GM19328 (cell line): ENCODE data around the gene ITPK1.

Source experiments
- ATAC-seq: cut with Tn5 transposase; IDR thresholded peaks from one replicate; pipeline ENCODE4 v1.9.1; 2021; ENCODE audit warnings: mild to moderate bottlenecking, moderate library complexity; ENCODE audit not compliant: unreplicated experiment

ITPK1 gene

DNA sequence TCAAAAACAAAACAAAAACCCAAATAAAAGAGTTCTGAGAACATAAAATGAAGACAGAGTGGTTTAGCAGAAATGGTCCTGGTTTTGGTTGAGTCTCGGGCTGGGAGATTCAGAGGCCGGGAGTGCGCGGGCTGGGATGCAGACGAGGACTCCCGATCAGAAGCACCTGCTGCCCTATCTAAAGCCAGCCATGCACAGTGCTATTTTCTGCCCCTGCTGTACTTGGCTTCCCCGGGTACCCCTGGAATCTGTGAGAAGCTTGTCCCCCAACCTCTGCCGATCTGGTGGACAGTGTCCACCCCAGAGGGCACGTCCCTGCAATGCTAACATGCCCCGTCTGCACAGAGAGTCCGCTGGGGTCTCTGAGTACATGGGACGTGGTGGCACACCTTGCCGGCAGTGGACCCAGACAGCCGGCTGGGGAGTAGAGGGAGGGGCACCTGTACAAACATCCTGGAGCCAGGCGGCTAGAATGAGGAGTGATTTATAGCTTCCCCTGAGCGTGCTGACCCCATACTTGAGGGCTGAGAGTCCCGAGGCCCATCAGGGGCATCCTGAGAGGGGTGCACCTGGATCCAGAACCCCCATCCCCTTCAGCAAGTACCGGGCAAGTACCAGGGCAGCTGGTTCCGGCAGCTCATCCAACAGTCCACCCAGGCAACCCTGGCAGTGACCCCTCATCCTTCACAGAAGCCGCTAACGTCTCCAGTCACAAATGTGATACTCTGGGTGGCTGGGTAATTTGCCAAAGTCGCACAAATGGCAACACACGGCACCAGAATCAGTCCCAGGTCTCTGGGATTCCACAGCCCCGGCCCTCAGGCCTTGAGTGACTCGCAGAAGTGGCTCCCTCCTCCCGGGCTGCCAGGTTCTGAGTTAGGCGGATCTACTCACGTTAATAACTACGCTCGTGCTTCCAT, 155.7 kb downstream of the ITPK1 start:
- no peak for ATAC-seq

DNA sequence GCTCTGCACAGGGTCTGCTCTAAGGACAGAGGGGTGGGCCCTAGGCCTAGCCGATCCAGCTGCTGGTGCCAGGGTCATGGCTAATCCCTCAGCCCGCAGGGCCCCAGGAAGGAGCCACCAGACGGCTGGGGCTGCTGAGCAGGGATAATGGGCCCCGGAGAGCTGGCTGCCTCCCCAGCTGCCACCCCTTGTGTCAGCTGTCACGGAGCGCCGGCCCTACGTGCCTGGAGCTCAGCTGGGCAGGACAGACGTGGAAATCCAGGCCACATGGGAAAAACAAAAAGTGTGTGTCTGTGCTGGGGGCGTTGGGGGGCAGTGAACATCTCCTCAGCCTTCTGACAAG, 156.6 kb downstream of the ITPK1 start:
- no peak for ATAC-seq

DNA sequence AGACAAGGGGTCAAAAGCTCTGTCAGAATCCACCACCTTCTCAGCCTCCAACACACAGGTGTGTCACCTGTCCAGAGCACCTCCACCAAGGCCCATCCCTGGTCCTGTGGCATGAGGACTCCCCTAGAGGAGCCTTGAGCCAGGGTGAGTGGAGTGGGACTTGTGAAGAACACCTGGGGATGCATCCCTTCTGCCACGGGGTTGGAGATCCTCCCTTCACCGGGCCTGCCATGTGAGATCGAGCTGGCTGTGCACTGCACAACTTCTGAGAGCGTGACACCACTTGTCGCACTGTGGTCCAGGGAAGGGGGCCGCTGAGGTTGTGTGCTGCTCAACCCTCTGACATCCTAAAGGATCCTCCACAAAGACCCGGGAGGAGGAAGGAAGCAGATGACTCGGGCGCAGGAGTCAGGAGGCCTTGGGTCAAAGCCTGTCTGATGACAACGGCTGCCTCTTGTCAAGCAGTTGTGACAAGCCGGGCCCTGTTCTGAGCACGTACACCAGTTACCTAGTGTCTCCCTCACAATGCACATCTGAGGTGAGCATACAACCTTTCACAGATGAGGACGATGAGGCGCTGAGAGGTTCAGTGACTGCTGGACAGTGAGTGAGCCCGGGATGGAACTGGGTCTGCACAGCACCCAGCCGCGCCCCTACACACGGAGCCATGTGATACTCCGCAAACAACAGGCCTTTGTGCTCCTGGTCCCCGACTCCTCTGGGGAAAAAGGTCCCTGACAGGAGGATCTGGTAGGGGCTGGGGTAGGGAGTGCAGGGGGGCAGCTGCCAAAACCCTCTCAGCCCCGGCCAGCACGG, 157.1 kb downstream of the ITPK1 start:
- ATAC-seq: no peak

DNA sequence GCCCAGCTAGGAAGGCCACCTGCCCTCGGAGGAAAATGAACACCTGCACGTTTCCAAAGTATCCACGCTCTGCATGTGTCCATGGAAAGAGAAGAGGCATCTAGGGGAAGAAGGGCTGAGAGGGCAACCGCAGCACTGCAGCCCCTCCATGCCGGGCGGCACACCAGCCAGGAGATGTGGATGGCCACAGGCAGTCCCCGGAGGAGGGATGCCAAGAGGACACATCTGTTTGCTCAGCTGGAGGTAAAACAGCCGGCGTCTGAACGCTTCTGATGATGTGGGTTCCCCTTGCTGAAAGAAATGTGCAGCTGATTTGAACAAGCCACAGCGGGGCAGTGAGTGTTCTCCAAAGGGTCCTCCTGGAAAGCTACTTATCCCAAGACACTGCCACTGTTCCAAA, 158.8 kb downstream of the ITPK1 start:
- no peak for ATAC-seq

DNA sequence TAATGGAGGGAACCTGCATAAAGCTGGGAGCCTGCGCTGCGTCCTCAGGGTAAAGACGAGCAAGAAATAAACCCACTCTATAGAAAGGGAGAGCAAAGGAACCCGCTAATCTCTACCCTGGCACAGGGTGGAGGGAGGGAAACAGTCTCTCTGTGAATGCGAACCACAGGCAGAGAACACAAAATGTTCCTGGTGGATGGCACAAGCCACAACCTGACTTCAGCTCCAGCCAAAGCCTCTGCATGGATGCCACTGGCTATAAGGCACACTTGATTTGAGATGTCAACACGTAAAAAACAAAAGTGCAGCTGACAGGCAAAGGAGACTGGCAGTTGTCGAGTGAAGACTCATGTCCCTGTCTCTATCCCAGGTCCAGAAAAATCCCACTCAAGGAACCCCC, 160.3 kb downstream of the ITPK1 start:
- no peak for ATAC-seq

DNA sequence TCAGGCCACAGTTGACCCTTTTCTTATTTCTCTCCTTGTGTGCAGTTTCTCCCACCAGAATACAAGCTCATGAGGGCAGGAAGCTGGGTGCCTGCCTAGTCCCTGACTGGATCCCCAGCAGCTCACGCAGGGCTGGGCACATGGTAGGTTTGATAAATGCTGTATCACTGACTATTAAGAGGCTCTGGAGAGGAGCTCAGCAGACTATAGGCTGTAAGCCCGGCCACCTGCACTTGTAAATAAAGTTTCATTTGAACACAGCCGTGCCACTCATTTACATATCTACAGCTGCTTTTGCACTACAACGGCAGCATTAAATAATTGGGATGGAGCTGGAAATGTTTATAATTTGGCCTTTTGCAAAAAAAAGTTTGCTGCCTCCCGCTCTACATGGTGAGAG, 160.8 kb downstream of the ITPK1 start:
- no peak for ATAC-seq

DNA sequence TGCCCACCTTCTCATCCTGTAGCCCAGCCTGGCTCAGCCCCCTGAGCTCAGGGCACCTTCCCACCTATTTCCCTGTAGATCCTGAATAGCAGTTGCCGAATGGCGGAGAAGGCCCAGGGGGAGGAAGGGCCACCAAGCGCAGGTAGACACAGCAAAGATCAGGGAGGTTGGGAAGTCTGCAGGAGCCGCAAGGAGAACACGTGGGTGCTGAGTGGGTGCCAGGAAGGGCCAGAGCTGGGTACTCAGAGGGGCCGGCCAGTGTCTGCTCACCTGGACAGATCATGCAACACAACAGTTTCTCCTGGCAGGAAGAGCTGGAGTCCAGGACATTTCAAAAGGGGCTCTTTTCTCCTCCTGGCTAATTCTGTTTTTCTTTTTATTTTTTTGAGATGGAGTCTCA, 162.2 kb downstream of the ITPK1 start:
- ATAC-seq: no peak

DNA sequence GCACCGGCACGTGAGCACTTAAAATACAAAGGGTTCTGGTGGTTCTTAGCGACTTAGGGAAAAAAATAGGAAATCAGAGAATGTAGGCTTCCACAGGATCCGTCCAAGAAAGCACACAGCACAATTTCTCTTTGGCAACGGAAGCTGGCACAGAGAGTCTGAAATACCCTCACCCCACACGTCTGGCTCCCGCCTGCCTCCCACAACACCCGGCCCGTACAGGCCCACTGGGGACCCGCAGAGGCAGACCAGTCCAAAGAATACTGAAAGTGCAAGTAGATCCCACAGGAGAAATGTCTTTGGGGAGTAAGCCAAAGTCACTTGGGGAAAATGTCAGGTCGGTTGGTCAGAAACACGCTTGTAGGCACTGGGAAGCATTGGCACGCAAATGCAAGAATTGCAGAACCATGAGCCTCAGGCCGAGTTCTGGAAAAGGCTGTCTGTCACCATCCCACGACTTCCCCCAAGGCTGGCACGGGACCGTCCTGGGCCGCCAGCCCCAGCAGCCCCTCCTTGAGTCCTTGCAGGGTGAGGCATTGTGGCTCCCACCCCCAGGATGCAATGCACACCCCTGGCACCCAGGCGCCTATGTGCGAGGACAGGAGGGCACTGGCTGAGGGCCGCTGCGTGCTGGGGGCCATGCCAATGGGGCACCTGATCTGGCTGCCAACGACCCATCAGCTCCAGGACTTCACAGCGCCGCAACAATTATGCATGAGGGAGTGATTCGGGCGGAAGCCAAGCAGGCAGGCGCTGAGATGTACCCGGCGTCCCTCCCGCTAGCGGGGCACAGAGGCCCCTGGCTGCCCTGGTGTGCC, 163.0 kb downstream of the ITPK1 start:
- ATAC-seq: no peak

DNA sequence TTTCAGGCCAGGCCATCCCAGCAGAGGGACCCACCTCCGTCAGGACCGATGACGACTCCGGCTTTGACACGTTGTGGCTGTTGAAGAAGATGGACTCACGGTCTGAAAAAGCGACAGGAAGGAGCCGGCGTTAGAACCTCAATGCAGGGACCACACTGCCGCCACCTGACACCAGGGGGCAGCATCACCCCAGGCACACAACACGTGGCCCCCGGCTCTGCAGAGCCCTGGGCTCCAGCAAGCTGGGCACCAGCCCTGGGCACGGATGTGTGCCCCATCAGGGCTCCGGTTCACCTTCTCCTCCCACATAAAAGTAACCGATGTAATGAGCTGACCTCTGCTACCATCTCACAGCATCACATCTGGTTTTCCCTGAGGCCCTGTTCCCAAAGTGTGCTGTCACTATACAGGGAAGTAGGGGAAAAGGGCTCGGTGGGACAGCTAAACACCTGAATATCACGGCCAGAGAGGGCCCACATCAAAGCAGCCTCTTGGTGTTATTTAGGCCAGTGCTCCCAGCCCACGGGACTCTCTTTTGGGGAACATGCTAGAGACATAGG, 163.7 kb downstream of the ITPK1 start:
- ATAC-seq: no peak

DNA sequence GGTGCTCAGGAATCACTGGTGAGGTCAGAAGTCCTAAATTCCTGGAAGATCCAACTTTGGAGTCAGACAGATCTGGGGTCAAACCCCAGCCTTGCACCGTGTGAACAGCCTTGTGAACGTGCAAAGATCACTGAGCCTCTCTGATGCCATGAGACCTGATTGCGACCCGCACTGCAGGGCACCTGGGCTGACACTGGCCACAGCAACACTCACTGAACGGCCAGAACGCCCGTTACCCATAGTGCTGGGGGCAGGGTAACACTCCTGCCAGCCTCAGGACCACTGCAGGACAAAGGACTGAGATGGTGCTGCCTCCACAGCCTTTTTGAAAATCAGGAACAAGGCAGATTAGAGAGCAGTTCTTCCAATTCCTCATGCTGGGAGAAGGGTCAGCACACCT, 164.5 kb downstream of the ITPK1 start:
- ATAC-seq: no peak

DNA sequence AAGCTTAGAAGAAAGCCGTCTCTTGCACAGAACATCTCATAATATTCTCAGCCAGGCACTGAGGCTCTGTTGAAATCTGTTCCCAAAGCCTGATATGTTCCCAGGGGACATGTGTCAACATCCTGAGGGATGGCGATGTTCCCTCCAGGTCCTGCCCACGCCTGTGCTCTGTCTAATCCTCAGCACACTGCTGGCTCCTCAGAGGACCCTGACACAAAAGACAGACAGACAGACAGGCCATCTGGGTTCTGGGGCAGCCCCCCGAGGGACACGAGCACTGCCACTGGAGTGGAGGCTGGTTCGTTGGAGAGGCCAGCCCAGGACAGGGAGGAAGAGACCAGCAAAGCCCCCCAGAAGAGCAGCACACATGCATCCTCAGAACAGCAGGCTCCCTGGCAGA, 165.0 kb downstream of the ITPK1 start:
- ATAC-seq: no peak

DNA sequence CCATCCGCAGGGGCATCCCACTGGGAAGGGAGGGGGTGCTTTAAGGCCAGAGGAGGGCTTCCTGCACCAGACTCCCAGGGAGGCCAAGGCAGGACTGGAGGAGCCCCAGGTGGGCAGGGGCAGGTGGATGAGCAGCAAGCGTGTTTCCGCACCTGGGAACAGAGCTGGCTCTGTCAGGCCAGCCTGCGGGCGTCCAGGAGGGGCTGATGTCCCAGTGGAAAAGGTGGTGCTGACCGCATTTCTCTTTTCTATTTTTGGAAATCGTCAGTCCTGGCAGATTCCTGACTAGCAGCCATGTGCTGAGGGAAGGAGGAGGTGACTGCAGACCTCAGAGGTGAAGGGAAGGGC, 165.6 kb downstream of the ITPK1 start:
- no peak for ATAC-seq

DNA sequence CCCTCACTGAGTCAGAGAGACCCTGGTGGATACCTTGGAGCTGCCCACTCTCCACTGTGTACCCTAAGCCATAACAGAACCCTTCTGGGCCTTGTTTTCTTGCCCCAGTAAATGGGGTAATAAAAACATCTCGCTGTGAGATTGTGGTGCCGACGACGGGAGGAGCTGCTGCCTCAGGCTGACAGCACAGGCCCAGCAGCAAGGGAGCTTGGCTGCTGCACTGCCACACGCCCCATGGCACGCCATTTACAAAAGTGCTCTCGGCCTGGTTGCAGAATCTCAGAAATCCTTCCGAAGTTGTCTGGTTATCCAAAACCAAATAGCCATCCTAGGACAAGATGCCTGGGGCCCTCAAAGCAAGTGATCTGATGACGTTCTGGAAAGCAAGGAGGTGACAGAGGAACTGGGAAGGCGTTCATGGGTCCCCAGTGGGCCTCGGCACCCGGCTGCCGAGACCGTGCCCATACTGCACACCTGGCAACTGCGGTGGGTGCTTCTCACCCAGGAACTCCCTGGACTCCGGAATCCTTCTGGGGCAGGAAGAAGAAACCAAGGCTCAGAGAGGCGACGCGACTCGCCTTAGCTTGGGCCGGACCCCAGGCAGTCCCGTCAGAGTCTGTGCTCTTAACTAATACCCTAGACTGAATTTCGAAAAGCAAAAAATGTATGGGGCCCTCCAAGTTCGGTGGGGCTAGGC, 166.1 kb downstream of the ITPK1 start:
- no peak for ATAC-seq

DNA sequence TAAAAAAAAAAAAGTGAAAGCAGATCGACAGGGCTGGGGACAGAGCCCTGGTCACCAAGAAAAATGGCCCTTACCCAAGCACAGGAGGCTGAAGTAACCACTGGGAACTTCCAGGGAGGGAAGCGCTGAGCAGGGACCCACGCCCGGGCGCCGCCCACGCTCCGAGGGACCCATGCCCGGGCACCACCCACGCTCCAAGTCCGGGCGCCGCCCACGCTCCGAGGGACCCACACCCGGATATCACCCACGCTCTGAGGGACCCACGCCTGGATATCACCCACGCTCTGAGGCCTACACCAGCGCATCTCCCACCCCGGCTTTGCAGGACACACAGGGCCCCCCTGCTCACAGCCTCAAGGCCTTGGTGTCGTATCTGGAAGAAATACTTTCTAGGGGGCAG, 167.1 kb downstream of the ITPK1 start:
- ATAC-seq: no peak

DNA sequence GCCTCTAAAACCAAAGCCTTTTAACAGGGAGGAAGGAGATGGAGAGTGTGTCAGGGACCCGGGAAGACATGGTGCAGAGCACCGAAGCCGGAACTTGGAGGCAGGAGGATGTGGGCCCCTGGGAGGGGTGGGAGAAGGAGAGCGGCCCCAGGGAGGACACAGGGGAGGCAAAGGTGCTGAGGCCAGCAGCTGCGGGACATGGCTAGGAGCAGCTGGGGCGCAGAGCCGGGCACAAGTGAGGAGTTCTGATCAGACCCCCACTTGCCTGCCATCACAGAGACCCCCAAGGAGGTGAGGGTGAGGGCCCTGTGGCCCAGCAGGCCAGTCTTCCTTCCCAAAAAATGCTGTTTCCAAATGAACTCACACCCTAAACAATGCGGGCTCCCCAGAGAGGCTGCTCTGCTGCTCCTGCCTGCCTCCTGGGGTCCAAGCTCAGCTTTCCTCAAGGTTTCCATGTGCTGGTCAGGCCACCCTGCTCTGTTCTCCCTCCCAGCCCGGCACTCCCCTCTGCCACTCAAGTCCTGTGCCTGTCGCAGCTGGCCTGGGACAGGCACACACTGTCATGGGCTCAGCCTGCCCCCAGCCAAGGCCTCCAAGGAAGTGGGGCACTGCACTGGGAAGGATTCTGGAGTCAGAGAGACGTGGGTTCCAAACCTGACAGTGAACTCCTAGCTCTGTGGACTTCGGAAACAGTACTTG, 168.7 kb downstream of the ITPK1 start:
- no peak for ATAC-seq

DNA sequence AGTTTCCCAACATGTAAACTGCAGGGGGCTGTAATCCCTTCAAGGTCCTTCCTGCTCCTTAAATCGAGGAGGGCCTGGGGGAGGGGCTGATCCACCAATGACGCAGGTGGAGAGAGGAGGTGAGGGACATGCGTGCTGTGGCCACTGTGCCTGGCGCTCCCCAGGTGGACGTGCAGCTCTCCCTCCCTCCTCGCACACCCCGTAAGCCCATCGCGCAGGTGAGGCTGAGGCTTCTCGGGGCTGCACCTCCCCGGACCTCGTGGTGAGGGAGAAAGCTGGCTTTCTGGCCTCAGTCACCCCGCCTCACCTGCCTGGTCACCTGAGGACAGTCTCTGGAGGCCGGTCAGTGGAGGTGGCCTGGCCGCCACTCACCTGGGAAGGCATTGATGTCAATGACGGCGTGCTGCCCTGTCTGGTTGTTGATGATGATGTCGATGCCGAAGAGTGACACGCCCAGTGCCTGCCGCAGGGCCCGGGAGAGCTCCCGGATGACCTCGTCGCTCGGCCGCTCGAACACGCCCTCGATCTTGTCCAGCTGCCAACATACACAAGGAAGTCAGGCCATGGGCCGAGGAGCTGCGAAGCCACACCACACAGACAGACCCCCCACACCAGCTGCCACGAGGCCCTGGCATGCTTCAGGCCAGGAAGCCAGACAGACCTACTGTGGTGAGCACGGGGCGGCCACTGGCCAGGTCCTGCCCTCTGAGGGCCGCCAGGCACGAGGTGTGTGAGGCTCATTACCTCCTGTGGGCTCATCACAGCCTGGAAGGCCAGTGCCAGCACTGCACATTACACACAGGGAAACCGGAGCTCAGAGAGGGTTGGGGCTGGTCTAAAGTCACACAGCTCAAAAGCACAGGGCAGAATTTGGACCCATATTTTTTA, 169.5 kb downstream of the ITPK1 start:
- no peak for ATAC-seq

DNA sequence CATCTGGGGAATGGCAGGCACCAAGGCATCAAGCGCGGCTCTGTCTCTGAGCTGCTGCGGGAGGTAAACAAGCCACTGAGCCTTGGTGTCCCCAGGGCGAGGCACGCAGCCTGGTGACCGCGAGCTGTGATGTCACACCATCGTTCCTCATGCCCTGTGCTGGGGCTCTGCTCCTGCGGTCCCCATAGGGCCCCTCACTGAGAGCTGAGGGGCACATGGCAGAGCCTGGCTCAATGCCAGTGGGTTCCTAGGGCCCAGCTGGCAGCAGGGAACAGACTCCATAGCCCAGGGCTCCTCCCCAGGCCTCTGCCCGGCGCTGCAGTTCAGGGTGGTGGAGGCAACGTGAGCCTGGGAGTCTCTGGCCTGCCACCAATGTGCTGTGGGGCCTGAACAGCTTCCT, 170.2 kb downstream of the ITPK1 start:
- no peak for ATAC-seq

DNA sequence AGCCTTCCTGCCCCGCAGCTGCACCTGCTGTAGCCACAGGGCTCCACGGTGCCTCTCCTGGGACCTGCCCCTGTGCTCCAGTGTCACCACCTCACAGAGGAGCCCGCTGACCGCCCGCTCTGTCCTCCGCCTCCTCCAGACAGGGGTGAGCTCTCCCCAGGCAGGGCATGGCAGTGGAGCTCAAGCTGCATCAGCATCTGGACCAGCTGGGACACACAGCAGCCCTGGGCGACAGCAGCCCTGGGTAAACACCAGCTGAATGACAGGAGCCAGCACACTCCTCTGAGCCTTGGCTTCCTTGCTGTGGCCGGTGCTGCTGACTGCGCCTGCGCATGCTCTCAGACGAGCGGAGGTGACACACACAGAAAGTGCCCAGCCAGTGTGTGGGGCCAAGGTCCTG, 170.7 kb downstream of the ITPK1 start:
- no peak for ATAC-seq
